AG04449 (cell line): Measurements from ENCODE around the gene DLGAP5.
A peak's percentile ranks its signal among the peaks of the same experiment; 100 is the strongest.

Experiments
- CTCF ChIA-PET: fragments of 350-600 bp; formaldehyde crosslinking; extraction: SDS; loops from one replicate; lab custom pipeline; 2021; ENCODE audit warnings: antibody characterized with exemption; lab: Yijun Ruan, JAX
- POLR2A ChIA-PET: fragments of 400-600, 350-600 bp; formaldehyde crosslinking; extraction: SDS; loops from one replicate; lab custom pipeline; 2020; ENCODE audit warnings: antibody characterized with exemption, inconsistent platforms; lab: Yijun Ruan, JAX
- DNase-seq: peaks from one replicate; pipeline ENCODE4 v3.0.0-alpha.2; 2010; ENCODE audit warnings: low read depth, low spot score
- H3K4me3 ChIP-seq: 2 replicates; pipeline ENCODE4 v1.5.1; 2011; ENCODE audit warnings: low read depth, mild to moderate bottlenecking, control low read depth, low read length
- CTCF ChIP-seq: IDR thresholded peaks from one replicate; pipeline ENCODE4 v1.5.1; 2011; ENCODE audit warnings: mild to moderate bottlenecking, moderate library complexity, low read length, control low read depth, inconsistent platforms; ENCODE audit not compliant: insufficient read depth; ENCODE audit errors: missing control alignments

The DLGAP5 gene

GRCh38 chr14:55228261-55228660 lies 36.9 kb upstream of the DLGAP5 start:
- DNase-seq: no peak
- ChIA-PET CTCF (interaction anchor here (1.1 to 1.3 kb wide), 3 partner anchors 8 to 17 kb away, joined by 3 to 5 read pairs (median 3); no protein-coding TSS in a partner anchor), POLR2A (no interaction called here)
- TF ChIP-seq CTCF: no peak
- no peak overlapping the region for H3K4me3 ChIP-seq

- DNase-seq: no peak
- ChIA-PET CTCF (interaction anchor here (0.8 to 3.1 kb wide), 9 partner anchors 11 to 223 kb away, joined by 3 to 21 read pairs (median 3); no protein-coding TSS in a partner anchor), POLR2A (no interaction called here)
- no peak for TF ChIP-seq CTCF
- H3K4me3 ChIP-seq: no peak overlapping the region
These were observed 32.0 kb upstream of the DLGAP5 start for GRCh38 chr14:55223364-55223763.

GRCh38 chr14:55221968-55222367 lies 30.6 kb upstream of the DLGAP5 start:
- CTCF ChIA-PET: interaction anchor here (1.3 to 3.1 kb wide), 2 partner anchors 9 to 205 kb away, joined by 3 to 21 read pairs; no protein-coding TSS in a partner anchor
- no peak overlapping the region for H3K4me3 ChIP-seq
- DNase-seq: no peak
- no peak for TF ChIP-seq CTCF
- POLR2A ChIA-PET: no interaction called here

- POLR2A ChIA-PET: no interaction called here
- no peak overlapping the region for H3K4me3 ChIP-seq
- no peak for TF ChIP-seq CTCF
- DNase-seq: peak; percentile 16
- CTCF ChIA-PET: interaction anchor here (1.3 kb wide), 1 partner anchor 205 kb away, joined by 3 read pairs; no protein-coding TSS in a partner anchor
These were observed 29.8 kb upstream of the DLGAP5 start for GRCh38 chr14:55221186-55221585.

- POLR2A ChIA-PET: no interaction called here
- CTCF ChIA-PET: interaction anchor here (2.0 kb wide), 1 partner anchor 134 kb away, joined by 7 read pairs; no protein-coding TSS in a partner anchor
- no peak for DNase-seq
- H3K4me3 ChIP-seq: no peak overlapping the region
- TF ChIP-seq CTCF: no peak
These were observed 28.8 kb upstream of the DLGAP5 start for GRCh38 chr14:55220230-55220629.

- DNase-seq: no peak
- H3K4me3 ChIP-seq: no peak overlapping the region
- no peak for TF ChIP-seq CTCF
- POLR2A ChIA-PET: no interaction called here
- CTCF ChIA-PET: interaction anchor here (0.9 to 5.6 kb wide), 25 partner anchors 9 to 234 kb away, joined by 3 to 112 read pairs (median 5); no protein-coding TSS in a partner anchor
These were observed 21.2 kb upstream of the DLGAP5 start for GRCh38 chr14:55212634-55213033.
